ENCODE measurements around the gene SPEF2.
"Not testable (repeated sequence)": the region's sequence is repeated elsewhere in the genome, so short reads cannot be mapped to it uniquely, and the experiment has no call there.

Gene SPEF2

DNA sequence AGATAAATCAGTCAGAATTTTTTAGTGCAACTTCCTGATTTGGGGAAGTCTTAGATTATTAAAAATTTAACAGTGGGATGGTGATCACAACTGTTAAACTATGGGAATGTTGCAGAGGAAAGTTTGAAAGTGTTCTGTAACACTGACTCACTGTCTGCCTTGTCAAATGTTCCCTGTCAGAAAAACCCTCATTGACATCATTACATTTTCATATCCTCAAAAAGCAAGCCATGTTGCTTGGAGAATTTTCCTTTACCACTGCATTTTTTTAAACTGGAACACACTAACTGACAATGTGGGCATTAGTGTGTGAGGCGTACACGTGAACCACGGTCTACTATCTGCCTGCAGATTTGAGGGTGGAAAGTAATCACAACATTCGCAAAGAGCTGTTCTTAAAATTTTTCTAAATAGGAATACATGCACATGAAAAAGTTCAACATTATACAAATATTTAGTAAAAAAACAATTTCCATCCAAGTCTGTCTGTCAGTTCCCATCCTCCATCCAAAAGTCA is 210.5 kb downstream of the SPEF2 start:
- H3K4me1 ChIP-seq (ENCODE audit: insufficient read depth, low read length) = no peaks in the 10 kb centered on the region
- H3K36me3 ChIP-seq (ENCODE audit: insufficient read depth, low read length) = no peaks in the 10 kb centered on the region
- H3K9me3 ChIP-seq (ENCODE audit: low read length) = no peaks in the 10 kb centered on the region
- peaks cover 2% of the 10 kb centered on the region for H3K27me3 ChIP-seq (ENCODE audit: insufficient read depth, low read length)
- H2AFZ ChIP-seq (ENCODE audit: low read depth, low read length) = no peak overlapping the region
- H3K4me3 ChIP-seq (ENCODE audit: low read length) = no peak overlapping the region

DNA sequence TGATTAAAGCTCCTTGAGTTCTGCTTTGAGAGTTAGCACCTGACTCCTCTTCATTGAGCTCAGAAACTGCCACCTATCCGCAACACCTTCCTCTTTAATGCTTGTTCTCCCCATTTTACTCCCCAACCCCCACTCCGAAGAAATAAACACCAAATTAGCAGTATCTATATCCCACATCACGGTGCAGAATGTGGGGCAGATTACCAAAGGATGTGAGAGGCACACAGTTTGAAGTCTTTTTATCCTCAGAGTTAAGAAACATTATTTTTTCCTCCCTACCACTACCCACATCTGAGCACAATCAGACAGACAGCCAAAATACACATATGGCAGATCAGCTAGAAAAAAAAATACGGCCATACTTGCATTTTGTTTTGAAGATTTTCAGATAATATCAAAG is 212.9 kb downstream of the SPEF2 start:
- Histone ChIP-seq H3K36me3 (ENCODE audit: insufficient read depth, low read length) (no peaks in the 10 kb centered on the region), H2AFZ (ENCODE audit: low read depth, low read length) (no peak overlapping the region), H3K9me3 (ENCODE audit: low read length) (no peaks in the 10 kb centered on the region), H3K4me3 (ENCODE audit: low read length) (no peak overlapping the region), H3K27me3 (ENCODE audit: insufficient read depth, low read length) (peaks cover 5% of the 10 kb centered on the region), H3K4me1 (ENCODE audit: insufficient read depth, low read length) (no peaks in the 10 kb centered on the region)

DNA sequence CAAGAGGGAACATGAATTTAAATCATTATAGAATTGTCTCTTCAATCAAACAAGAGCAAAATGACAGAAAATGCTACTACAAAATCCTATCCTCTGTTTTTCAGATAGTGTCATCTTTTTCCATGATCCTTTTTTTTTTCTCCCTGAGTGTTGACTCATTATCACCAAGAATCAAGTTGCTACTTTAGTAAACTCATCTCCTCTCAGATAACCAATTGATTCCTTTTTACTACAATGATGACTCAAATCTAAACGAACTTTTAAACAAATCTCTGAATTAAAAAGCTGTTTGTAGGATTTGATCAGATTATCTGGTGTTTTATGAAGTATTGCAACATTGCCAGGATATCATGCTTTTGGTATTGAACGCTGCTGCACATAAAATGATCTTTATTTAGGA is 215.1 kb downstream of the SPEF2 start:
- Histone ChIP-seq H2AFZ (ENCODE audit: low read depth, low read length) (no peak overlapping the region), H3K4me1 (ENCODE audit: insufficient read depth, low read length) (no peaks in the 10 kb centered on the region), H3K27me3 (ENCODE audit: insufficient read depth, low read length) (peaks cover 5% of the 10 kb centered on the region), H3K36me3 (ENCODE audit: insufficient read depth, low read length) (no peaks in the 10 kb centered on the region), H3K9me3 (ENCODE audit: low read length) (no peaks in the 10 kb centered on the region), H3K4me3 (ENCODE audit: low read length) (no peak overlapping the region)

DNA sequence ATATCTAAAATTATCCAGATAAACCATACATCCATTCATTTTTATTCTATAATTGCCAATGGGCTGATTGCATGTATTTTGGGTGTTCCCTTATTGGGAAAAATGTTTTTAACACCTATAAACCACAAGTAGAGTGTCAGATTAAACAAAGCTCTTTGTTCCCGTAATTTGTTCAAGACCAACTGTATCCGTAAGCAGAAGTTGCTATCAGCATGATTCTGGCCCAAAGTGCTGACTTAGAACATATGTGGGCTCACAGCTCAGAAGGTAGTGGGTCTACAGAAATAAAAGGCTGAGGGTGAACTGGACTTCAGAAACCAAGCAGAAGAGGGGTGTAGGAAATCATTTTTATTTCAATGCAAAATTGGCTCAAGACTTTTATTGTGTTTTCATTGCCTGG is 215.6 kb downstream of the SPEF2 start:
- H3K4me1 ChIP-seq (ENCODE audit: insufficient read depth, low read length) = no peaks in the 10 kb centered on the region
- H3K36me3 ChIP-seq (ENCODE audit: insufficient read depth, low read length) = no peaks in the 10 kb centered on the region
- no peak overlapping the region for H3K4me3 ChIP-seq (ENCODE audit: low read length)
- H3K27me3 ChIP-seq (ENCODE audit: insufficient read depth, low read length) = peaks cover 3% of the 10 kb centered on the region
- H2AFZ ChIP-seq (ENCODE audit: low read depth, low read length) = no peak overlapping the region
- no peaks in the 10 kb centered on the region for H3K9me3 ChIP-seq (ENCODE audit: low read length)

DNA sequence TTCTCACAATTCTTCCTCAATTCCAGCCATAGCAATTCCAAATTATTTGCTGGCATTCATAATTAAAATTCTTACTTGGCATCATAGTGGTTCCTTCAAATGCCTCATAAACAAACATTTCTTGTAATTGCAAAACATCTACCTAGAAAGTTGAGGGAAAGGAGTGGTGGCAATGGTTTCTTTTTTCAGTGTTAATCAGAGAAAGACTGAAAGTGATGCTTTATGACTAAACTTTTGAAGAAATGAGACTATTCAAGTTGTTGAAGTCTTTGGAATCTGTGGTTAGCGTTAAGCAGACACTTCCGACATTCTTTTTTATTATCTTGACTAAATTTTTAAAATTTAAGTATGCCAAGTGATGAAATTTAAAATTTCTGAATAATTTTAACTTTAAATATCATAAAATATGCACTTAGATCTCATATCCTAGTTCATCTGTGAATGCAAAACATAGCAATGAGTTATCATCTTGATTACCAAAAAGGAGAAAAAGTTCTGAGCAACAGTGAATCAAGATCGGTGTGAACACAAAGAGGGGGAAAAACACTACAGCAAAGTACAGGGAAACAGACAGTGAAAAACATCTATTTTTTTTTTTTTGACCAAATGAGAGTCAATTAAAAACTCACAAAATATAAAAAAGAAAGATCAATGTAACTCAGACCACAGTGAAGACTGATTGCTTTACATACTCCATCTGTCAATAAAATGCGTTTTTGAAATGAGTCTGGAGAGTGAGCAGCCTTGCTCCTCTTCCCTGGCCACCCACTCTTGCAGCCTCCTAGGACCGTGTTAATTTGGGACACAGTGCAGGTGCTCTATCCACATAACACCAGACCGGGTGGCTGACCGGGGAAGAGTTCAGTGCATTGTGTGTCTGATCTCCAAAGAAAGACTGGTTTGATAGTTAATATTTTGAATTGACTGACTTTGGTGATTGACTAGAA is 218.4 kb downstream of the SPEF2 start:
- H3K9me3 ChIP-seq (ENCODE audit: low read length) = no peaks in the 10 kb centered on the region
- no peaks in the 10 kb centered on the region for H3K36me3 ChIP-seq (ENCODE audit: insufficient read depth, low read length)
- H3K4me3 ChIP-seq (ENCODE audit: low read length) = no peak overlapping the region
- no peaks in the 10 kb centered on the region for H3K4me1 ChIP-seq (ENCODE audit: insufficient read depth, low read length)
- peaks cover 3% of the 10 kb centered on the region for H3K27me3 ChIP-seq (ENCODE audit: insufficient read depth, low read length)
- no peak overlapping the region for H2AFZ ChIP-seq (ENCODE audit: low read depth, low read length)

DNA sequence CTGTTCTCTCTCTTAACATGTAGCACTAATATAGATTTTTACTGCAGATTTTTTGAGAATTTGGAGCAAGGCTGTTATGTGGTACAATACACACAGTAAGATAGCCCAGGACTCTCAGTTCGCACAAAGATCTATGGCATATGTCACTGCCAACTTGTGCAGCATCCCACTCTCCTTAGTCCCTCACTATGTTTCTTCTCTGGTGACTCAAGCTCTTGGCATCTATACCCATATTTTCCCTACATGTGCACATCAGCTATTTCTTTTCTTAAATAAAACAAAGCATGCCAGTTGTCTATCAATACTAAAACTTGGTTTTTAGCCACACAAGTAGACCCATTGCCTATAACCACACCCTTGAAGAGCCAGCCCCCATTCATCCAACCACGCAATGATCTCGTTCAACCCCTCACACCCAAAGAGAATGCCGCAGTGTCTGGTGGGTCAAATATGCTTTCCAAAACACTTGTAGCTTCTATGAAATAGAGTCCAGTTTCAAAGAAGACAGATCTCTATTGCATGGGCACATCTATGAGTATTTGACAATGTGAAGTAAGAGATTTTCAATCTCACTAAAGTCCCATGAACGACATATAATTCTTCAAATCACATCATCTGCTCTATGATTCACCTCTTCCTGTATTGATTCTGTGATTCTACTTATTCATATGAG is 220.8 kb downstream of the SPEF2 start:
- H3K27me3 ChIP-seq (ENCODE audit: insufficient read depth, low read length) = no peaks in the 10 kb centered on the region
- H3K4me1 ChIP-seq (ENCODE audit: insufficient read depth, low read length) = no peaks in the 10 kb centered on the region
- H3K36me3 ChIP-seq (ENCODE audit: insufficient read depth, low read length) = no peaks in the 10 kb centered on the region
- no peaks in the 10 kb centered on the region for H3K9me3 ChIP-seq (ENCODE audit: low read length)
- H3K4me3 ChIP-seq (ENCODE audit: low read length) = no peak overlapping the region
- H2AFZ ChIP-seq (ENCODE audit: low read depth, low read length) = no peak overlapping the region

DNA sequence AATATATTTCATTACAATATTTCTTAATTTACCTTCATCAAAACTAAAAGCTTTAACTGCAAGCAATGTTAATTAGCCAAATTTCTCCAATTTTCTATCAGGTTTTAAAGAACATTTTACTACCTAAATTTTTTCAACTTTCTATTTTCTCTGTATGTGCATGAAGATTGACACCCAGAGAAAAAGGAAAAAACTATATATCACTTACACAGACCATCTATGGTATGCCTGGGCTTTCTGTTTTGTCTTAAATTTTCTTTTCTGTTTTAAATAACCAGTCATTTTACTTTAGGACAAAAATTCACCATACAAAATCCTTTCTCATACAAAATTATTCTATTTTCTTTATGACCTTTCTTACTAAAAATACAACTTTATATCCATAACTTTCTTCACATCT is 225.2 kb downstream of the SPEF2 start:
- no peak overlapping the region for H3K4me3 ChIP-seq (ENCODE audit: low read length)
- H3K27me3 ChIP-seq (ENCODE audit: insufficient read depth, low read length) = no peaks in the 10 kb centered on the region
- H3K4me1 ChIP-seq (ENCODE audit: insufficient read depth, low read length) = no peaks in the 10 kb centered on the region
- peaks cover 2% of the 10 kb centered on the region for H3K9me3 ChIP-seq (ENCODE audit: low read length)
- no peak overlapping the region for H2AFZ ChIP-seq (ENCODE audit: low read depth, low read length)
- no peaks in the 10 kb centered on the region for H3K36me3 ChIP-seq (ENCODE audit: insufficient read depth, low read length)

DNA sequence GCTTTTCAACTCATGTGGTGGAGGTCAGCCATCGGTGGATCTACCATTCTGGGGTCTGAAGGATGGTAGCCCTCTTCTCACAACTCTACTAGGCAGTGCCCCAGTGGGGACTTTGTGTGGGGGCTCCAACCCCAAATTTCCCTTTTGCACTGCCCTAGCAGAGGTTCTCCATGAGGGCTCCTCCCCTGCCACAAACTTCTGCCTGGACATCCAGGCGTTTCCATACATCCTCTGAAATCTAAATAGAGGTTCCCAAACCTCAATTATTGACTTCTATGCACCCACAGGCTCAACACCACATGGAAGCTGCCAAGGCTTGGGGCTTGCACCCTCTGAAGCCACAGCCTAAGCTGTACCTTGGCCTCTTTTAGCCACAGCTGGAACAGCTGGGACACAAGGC is 227.8 kb downstream of the SPEF2 start:
- H2AFZ ChIP-seq (ENCODE audit: low read depth, low read length); H3K9me3 ChIP-seq (ENCODE audit: low read length): not testable (repeated sequence)

DNA sequence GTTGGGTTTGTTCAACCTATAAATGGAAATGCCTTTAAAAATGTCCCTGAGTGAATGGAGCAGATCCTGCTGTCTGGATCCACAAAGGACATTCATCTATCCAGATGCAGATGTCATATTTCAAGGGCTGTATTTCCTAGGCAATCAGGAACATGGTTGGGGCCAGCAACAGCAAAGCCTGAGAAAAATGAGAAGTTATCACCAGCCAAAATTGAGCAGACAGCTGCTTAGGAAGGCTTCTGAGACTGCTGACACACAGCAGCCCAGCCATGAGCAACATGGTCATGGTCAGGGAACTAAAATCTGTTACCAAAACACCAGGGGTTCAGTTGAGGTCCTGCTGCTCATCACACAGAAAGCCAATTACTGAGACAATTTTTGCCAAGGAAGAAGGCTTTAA is 229.8 kb downstream of the SPEF2 start:
- Histone ChIP-seq H3K27me3 (ENCODE audit: insufficient read depth, low read length) (no peaks in the 10 kb centered on the region), H3K9me3 (ENCODE audit: low read length) (peaks cover 2% of the 10 kb centered on the region), H3K4me3 (ENCODE audit: low read length) (no peak overlapping the region), H3K36me3 (ENCODE audit: insufficient read depth, low read length) (no peaks in the 10 kb centered on the region), H2AFZ (ENCODE audit: low read depth, low read length) (no peak overlapping the region), H3K4me1 (ENCODE audit: insufficient read depth, low read length) (no peaks in the 10 kb centered on the region)

More for the DNA sequence above, 227.8 kb downstream of the SPEF2 start:
- H3K4me3 ChIP-seq (ENCODE audit: low read length); H3K4me1 ChIP-seq (ENCODE audit: insufficient read depth, low read length); H3K27me3 ChIP-seq (ENCODE audit: insufficient read depth, low read length); H3K36me3 ChIP-seq (ENCODE audit: insufficient read depth, low read length): not testable (repeated sequence)

DNA sequence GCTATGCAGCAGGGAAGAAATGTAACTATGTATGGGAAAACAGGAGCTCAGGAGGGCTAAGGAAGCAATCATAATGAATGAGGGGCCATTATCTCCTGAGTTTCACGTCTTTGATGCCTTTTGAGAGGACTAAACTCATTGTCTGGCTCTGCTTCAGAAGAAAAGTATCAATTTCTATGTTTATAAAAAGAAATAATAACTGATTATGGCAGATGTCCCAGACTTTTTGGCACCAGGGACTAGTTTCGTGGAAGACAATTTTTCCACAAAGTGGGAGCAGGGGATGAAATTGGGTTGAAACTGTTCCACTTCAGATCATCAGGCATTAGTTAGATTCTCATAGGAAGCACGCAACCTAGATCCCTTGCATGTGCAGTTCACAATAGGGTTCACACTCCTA is 230.3 kb downstream of the SPEF2 start:
- no peaks in the 10 kb centered on the region for H3K36me3 ChIP-seq (ENCODE audit: insufficient read depth, low read length)
- no peaks in the 10 kb centered on the region for H3K4me1 ChIP-seq (ENCODE audit: insufficient read depth, low read length)
- no peak overlapping the region for H2AFZ ChIP-seq (ENCODE audit: low read depth, low read length)
- H3K27me3 ChIP-seq (ENCODE audit: insufficient read depth, low read length) = no peaks in the 10 kb centered on the region
- H3K4me3 ChIP-seq (ENCODE audit: low read length) = no peak overlapping the region
- peaks cover 2% of the 10 kb centered on the region for H3K9me3 ChIP-seq (ENCODE audit: low read length)

DNA sequence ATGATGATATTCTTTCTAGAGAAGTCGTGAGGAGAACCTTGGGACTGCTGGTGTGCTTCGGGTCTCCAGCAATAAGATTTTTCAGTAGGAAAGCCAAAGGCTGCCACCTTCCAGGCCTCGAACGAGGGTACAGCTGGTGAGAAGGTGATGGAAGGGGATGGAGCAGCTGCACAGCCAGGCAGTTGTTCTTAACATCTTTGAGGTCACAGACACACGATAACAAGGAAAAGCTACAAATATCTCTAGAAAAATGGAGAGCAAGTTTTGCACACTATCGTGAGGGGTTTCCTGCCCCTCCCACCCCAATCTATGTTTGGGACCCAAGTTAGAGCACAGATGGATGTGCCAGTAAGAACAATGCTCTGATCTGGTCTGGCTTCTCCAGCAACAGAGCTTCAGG is 232.2 kb downstream of the SPEF2 start:
- Histone ChIP-seq H3K4me3 (ENCODE audit: low read length) (no peak overlapping the region), H3K4me1 (ENCODE audit: insufficient read depth, low read length) (no peaks in the 10 kb centered on the region), H3K27me3 (ENCODE audit: insufficient read depth, low read length) (peaks cover 2% of the 10 kb centered on the region), H3K36me3 (ENCODE audit: insufficient read depth, low read length) (no peaks in the 10 kb centered on the region), H3K9me3 (ENCODE audit: low read length) (peaks cover 2% of the 10 kb centered on the region), H2AFZ (ENCODE audit: low read depth, low read length) (no peak overlapping the region)

DNA sequence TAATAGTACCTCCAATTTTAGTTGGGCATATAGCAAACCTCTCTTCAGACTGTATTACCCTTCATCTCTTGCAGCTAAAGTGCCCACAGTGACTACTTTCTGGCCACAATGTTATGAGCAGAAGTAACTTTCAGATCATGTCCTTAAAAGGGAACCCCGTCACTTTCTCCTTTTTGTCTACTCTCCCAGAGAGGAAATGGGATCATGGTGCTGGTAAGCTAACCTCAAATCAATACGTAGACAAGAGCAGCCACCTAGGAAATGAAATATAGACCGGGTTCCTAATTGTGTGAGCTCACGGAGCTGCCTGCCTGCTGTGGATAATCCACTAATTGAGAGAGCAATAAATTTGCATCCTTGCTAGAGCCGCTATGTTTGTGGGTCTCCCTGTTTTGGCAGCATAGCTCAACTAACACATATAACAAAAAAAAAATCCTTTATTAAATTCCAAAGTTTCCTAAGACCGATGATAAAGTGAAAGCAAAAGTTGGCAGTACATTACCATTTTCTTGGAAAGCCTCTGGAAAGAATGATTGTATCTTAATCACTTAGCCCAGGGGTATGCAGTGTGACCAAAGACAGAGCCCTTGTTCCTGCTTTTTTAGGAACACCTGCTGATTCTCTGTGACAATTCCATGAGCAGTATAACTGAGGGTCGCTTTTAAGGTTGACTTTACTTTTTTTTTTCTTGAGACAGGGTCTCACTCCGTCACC is 233.5 kb downstream of the SPEF2 start:
- Histone ChIP-seq H2AFZ (ENCODE audit: low read depth, low read length) (no peak overlapping the region), H3K4me3 (ENCODE audit: low read length) (no peak overlapping the region), H3K27me3 (ENCODE audit: insufficient read depth, low read length) (peaks cover 5% of the 10 kb centered on the region), H3K36me3 (ENCODE audit: insufficient read depth, low read length) (no peaks in the 10 kb centered on the region), H3K9me3 (ENCODE audit: low read length) (no peaks in the 10 kb centered on the region), H3K4me1 (ENCODE audit: insufficient read depth, low read length) (no peaks in the 10 kb centered on the region)

All from neuron (in vitro differentiated cells).